Measurements from ENCODE around the gene ASCC1. TPM values are rescaled to one million over a fixed set of nuclear protein-coding genes. Genes with fewer than 3 reads are reported as not detected.

ASCC1 gene
- total and polyA plus RNA-seq, 2 donors (not counting 1 experiment from before 2014, with no cell fraction given), result 40.2 to 42.1 TPM

- no peaks in the 10 kb centered on the region for H3K27me3 ChIP-seq (ENCODE audit: control insufficient read depth, insufficient read depth, low read length)
- no peaks in the 10 kb centered on the region for H3K79me2 ChIP-seq (ENCODE audit: control insufficient read depth, insufficient read depth, low read length)
- H2AFZ ChIP-seq (ENCODE audit: low read length), result no peak overlapping the region
- no peak overlapping the region for H3K27ac ChIP-seq (ENCODE audit: insufficient read depth, low read length)
- TF ChIP-seq EZH2 (IDR thresholded peaks at IDR 0.05; ENCODE audit: low read length, missing control alignments) (no peak), CTCF (conservative IDR thresholded peaks at IDR 0.05 in 1 of 2, IDR thresholded peaks at IDR 0.05 in 1 of 2; ENCODE audit: low read depth in 1 of 2, low read length in 2 of 2) (no peak)
- no peak overlapping the region for H3K9ac ChIP-seq (ENCODE audit: insufficient read depth, low read length)
- no peak for DNase-seq (ENCODE audit: low read depth in 2 of 2)
- H3K4me1 ChIP-seq (ENCODE audit: control insufficient read depth, extremely low read depth, insufficient read depth, low read length), result no peaks in the 10 kb centered on the region
- no peaks in the 10 kb centered on the region for H4K20me1 ChIP-seq (ENCODE audit: control insufficient read depth, extremely low read depth, insufficient read depth, low read length)
- H3K4me3 ChIP-seq (replicated peaks in 1 of 4; ENCODE audit: control extremely low read depth in 1 of 4, insufficient read depth in 1 of 4, low read depth in 3 of 4, low read length in 4 of 4), result no peak overlapping the region
- no peaks in the 10 kb centered on the region for H3K9me3 ChIP-seq (ENCODE audit: control insufficient read depth, insufficient read depth, low read depth, low read length)
- H3K36me3 ChIP-seq (ENCODE audit: control insufficient read depth, insufficient read depth, low read length), result no peaks in the 10 kb centered on the region
- no peak overlapping the region for H3K4me2 ChIP-seq (ENCODE audit: extremely low read depth, insufficient read depth, low read length)
Observed at GRCh38 chr10:72194949-72195348, 21.1 kb downstream of the ASCC1 start.

- no peaks in the 10 kb centered on the region for H4K20me1 ChIP-seq (ENCODE audit: control insufficient read depth, extremely low read depth, insufficient read depth, low read length)
- H3K9ac ChIP-seq (ENCODE audit: insufficient read depth, low read length), result no peak overlapping the region
- H3K4me1 ChIP-seq (ENCODE audit: control insufficient read depth, extremely low read depth, insufficient read depth, low read length), result no peaks in the 10 kb centered on the region
- H3K4me3 ChIP-seq (replicated peaks in 1 of 4; ENCODE audit: control extremely low read depth in 1 of 4, insufficient read depth in 1 of 4, low read depth in 3 of 4, low read length in 4 of 4), result no peak overlapping the region
- no peak for TF ChIP-seq CTCF (conservative IDR thresholded peaks at IDR 0.05 in 1 of 2, IDR thresholded peaks at IDR 0.05 in 1 of 2; ENCODE audit: low read depth in 1 of 2, low read length in 2 of 2)
- no peak for TF ChIP-seq EZH2 (IDR thresholded peaks at IDR 0.05; ENCODE audit: low read length, missing control alignments)
- no peaks in the 10 kb centered on the region for H3K27me3 ChIP-seq (ENCODE audit: control insufficient read depth, insufficient read depth, low read length)
- peak overlapping the region; percentile 22 for H3K27ac ChIP-seq (ENCODE audit: insufficient read depth, low read length)
- peak overlapping the region; percentile 48 for H3K4me2 ChIP-seq (ENCODE audit: extremely low read depth, insufficient read depth, low read length)
- no peaks in the 10 kb centered on the region for H3K36me3 ChIP-seq (ENCODE audit: control insufficient read depth, insufficient read depth, low read length)
- H2AFZ ChIP-seq (ENCODE audit: low read length), result no peak overlapping the region
- no peaks in the 10 kb centered on the region for H3K79me2 ChIP-seq (ENCODE audit: control insufficient read depth, insufficient read depth, low read length)
- no peaks in the 10 kb centered on the region for H3K9me3 ChIP-seq (ENCODE audit: control insufficient read depth, insufficient read depth, low read depth, low read length)
- no peak for DNase-seq (ENCODE audit: low read depth in 2 of 2)
Observed at GRCh38 chr10:72186982-72187330, 29.1 kb downstream of the ASCC1 start.

GRCh38 chr10:72186258-72186981 is 29.7 kb downstream of the ASCC1 start:
- Histone ChIP-seq H3K9me3 (ENCODE audit: control insufficient read depth, insufficient read depth, low read depth, low read length) (no peaks in the 10 kb centered on the region), H4K20me1 (ENCODE audit: control insufficient read depth, extremely low read depth, insufficient read depth, low read length) (no peaks in the 10 kb centered on the region), H3K9ac (ENCODE audit: insufficient read depth, low read length) (peak overlapping the region; percentile 16), H3K4me2 (ENCODE audit: extremely low read depth, insufficient read depth, low read length) (peak overlapping the region; percentile 48), H3K4me1 (ENCODE audit: control insufficient read depth, extremely low read depth, insufficient read depth, low read length) (no peaks in the 10 kb centered on the region), H3K27ac (ENCODE audit: insufficient read depth, low read length) (peak overlapping the region; percentile 22), H3K79me2 (ENCODE audit: control insufficient read depth, insufficient read depth, low read length) (no peaks in the 10 kb centered on the region), H2AFZ (ENCODE audit: low read length) (peak overlapping the region; percentile 84), H3K27me3 (ENCODE audit: control insufficient read depth, insufficient read depth, low read length) (no peaks in the 10 kb centered on the region), H3K36me3 (ENCODE audit: control insufficient read depth, insufficient read depth, low read length) (no peaks in the 10 kb centered on the region), H3K4me3 (replicated peaks in 1 of 4; ENCODE audit: control extremely low read depth in 1 of 4, insufficient read depth in 1 of 4, low read depth in 3 of 4, low read length in 4 of 4) (no peak overlapping the region)
- DNase-seq (ENCODE audit: low read depth in 2 of 2), result peak; percentile 25 to 59
- no peak for TF ChIP-seq CTCF (conservative IDR thresholded peaks at IDR 0.05 in 1 of 2, IDR thresholded peaks at IDR 0.05 in 1 of 2; ENCODE audit: low read depth in 1 of 2, low read length in 2 of 2)
- no peak for TF ChIP-seq EZH2 (IDR thresholded peaks at IDR 0.05; ENCODE audit: low read length, missing control alignments)
